ENCODE measurements around the gene SSB. TPM values are rescaled to one million over a fixed set of nuclear protein-coding genes. Genes with fewer than 3 reads are reported as not detected.
A peak's percentile ranks its signal among the peaks of the same experiment; 100 is the strongest.

SSB gene
- total RNA-seq (2021; ENCODE audit: unreplicated experiment): 119 TPM
- polyA plus RNA-seq (2012; ENCODE audit: insufficient read length): 73.2 TPM
- Bru-seq, nascent RNA: percentile 90 among the genes with signal in this experiment
- BruChase-seq, experiment 1, labeled RNA remaining after a 2-hour chase: percentile 95 among the genes with signal in this experiment
- percentile 98 among the genes with signal in this experiment for BruChase-seq, experiment 2, labeled RNA remaining after a 6-hour chase
- long read RNA-seq, transcript SSB-201 (12 exons, 1,709 nt): major isoform, 84 of 118 reads
- long read RNA-seq, partial matches to known transcripts: 28 of 118 reads
- long read RNA-seq, other reads (novel, unspliced or antisense): 6 of 118 reads

- no TSS peak for BruUV-seq (replicated peaks)
- in situ Hi-C loops (cut with HindIII; ENCODE audit: low pct_unique_long_range_greater_than_20kb, low sequenced_read_pairs): no loop called here
- POLR2A ChIA-PET: interaction anchor here (0.5 to 0.6 kb wide), 2 partner anchors 310 to 592 kb away, joined by 5 to 8 read pairs; no protein-coding TSS in a partner anchor
Observed at GRCh38 chr2:169798718-169799592, at the start of gene SSB. Gene SSB (plus strand): TSS chr2:169798871. CDS start chr2:169800961, 2,090 bp downstream.

GRCh38 chr2:169752752-169753151, 45.9 kb upstream of the SSB start:
- no peak for DNase-seq (ENCODE audit: low read depth, low spot score)
- H3K36me3 ChIP-seq (ENCODE audit: control insufficient read depth, insufficient read depth, low read length): no peaks in the 10 kb centered on the region
- no TSS peak for BruUV-seq (replicated peaks)
- no peaks in the 10 kb centered on the region for H3K9me3 ChIP-seq (ENCODE audit: control insufficient read depth, insufficient read depth, low read depth, low read length)
- in situ Hi-C loops (cut with HindIII; ENCODE audit: low pct_unique_long_range_greater_than_20kb, low sequenced_read_pairs) (no loop called here), intact Hi-C loops (cut with micrococcal nuclease; ENCODE audit: unreplicated experiment) (no loop called here)
- ATAC-seq: no peak
- no peak for TF ChIP-seq POLR2AphosphoS5 (IDR thresholded peaks at IDR 0.05; ENCODE audit: low read depth, low read length)
- TF ChIP-seq, protein P1, sequence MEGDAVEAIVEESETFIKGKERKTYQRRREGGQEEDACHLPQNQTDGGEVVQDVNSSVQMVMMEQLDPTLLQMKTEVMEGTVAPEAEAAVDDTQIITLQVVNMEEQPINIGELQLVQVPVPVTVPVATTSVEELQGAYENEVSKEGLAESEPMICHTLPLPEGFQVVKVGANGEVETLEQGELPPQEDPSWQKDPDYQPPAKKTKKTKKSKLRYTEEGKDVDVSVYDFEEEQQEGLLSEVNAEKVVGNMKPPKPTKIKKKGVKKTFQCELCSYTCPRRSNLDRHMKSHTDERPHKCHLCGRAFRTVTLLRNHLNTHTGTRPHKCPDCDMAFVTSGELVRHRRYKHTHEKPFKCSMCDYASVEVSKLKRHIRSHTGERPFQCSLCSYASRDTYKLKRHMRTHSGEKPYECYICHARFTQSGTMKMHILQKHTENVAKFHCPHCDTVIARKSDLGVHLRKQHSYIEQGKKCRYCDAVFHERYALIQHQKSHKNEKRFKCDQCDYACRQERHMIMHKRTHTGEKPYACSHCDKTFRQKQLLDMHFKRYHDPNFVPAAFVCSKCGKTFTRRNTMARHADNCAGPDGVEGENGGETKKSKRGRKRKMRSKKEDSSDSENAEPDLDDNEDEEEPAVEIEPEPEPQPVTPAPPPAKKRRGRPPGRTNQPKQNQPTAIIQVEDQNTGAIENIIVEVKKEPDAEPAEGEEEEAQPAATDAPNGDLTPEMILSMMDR (IDR thresholded peaks at IDR 0.05): no peak
- TF ChIP-seq, protein P2, sequence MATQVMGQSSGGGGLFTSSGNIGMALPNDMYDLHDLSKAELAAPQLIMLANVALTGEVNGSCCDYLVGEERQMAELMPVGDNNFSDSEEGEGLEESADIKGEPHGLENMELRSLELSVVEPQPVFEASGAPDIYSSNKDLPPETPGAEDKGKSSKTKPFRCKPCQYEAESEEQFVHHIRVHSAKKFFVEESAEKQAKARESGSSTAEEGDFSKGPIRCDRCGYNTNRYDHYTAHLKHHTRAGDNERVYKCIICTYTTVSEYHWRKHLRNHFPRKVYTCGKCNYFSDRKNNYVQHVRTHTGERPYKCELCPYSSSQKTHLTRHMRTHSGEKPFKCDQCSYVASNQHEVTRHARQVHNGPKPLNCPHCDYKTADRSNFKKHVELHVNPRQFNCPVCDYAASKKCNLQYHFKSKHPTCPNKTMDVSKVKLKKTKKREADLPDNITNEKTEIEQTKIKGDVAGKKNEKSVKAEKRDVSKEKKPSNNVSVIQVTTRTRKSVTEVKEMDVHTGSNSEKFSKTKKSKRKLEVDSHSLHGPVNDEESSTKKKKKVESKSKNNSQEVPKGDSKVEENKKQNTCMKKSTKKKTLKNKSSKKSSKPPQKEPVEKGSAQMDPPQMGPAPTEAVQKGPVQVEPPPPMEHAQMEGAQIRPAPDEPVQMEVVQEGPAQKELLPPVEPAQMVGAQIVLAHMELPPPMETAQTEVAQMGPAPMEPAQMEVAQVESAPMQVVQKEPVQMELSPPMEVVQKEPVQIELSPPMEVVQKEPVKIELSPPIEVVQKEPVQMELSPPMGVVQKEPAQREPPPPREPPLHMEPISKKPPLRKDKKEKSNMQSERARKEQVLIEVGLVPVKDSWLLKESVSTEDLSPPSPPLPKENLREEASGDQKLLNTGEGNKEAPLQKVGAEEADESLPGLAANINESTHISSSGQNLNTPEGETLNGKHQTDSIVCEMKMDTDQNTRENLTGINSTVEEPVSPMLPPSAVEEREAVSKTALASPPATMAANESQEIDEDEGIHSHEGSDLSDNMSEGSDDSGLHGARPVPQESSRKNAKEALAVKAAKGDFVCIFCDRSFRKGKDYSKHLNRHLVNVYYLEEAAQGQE (IDR thresholded peaks at IDR 0.05; ENCODE audit: insufficient read depth in 1 of 2, low read depth in 2 of 2, low read length in 1 of 2): no peak
- TF ChIP-seq TCF7L2 (IDR thresholded peaks at IDR 0.05; ENCODE audit: low read depth, low read length): no peak
- no peak for TF ChIP-seq SIN3A (IDR thresholded peaks at IDR 0.05; ENCODE audit: borderline replicate concordance, insufficient read depth, low read depth, low read length)
- H3K4me1 ChIP-seq (ENCODE audit: control insufficient read depth, insufficient read depth, low read length): no peaks in the 10 kb centered on the region
- H3K27me3 ChIP-seq (ENCODE audit: control insufficient read depth, insufficient read depth, low read length): no peaks in the 10 kb centered on the region
- H3K27ac ChIP-seq (ENCODE audit: low read length): no peak overlapping the region
- no peak overlapping the region for H3K4me3 ChIP-seq (ENCODE audit: low read depth in 2 of 2, low read length in 2 of 2)
- ChIA-PET CTCF (no interaction called here), POLR2A (no interaction called here)

More at GRCh38 chr2:169798718-169799592, at the start of gene SSB:
- peak within 1 kb of the TSS; percentile 92 to 94 for H3K4me3 ChIP-seq (ENCODE audit: low read depth in 2 of 2, low read length in 2 of 2)
- TF ChIP-seq, protein P2 (IDR thresholded peaks at IDR 0.05; ENCODE audit: insufficient read depth in 1 of 2, low read depth in 2 of 2, low read length in 1 of 2): 0 out of 4 replicates have a peak, but pooled peaks of 1 of the 2 experiments have one; percentile 29
- TF ChIP-seq, protein P1 (IDR thresholded peaks at IDR 0.05): no peak
- TF ChIP-seq TCF7L2 (IDR thresholded peaks at IDR 0.05; ENCODE audit: low read depth, low read length): no peak
- TF ChIP-seq POLR2AphosphoS5 (IDR thresholded peaks at IDR 0.05; ENCODE audit: low read depth, low read length): peak; percentile 97
- TF ChIP-seq SIN3A (IDR thresholded peaks at IDR 0.05; ENCODE audit: borderline replicate concordance, insufficient read depth, low read depth, low read length): peak; percentile 75; the same call in 1 of the 2 replicates
- H3K36me3 ChIP-seq (ENCODE audit: control insufficient read depth, insufficient read depth, low read length): peaks cover 22% of the 10 kb centered on the region
- intact Hi-C loops (cut with micrococcal nuclease; ENCODE audit: unreplicated experiment): no loop called here
- peak; percentile 100 for ATAC-seq
- H3K9me3 ChIP-seq (ENCODE audit: control insufficient read depth, insufficient read depth, low read depth, low read length): no peaks in the 10 kb centered on the region
- H3K27ac ChIP-seq (ENCODE audit: low read length): peak within 1 kb of the TSS; percentile 97
- CTCF ChIA-PET: interaction anchor here (0.7 kb wide), 1 partner anchor 15 kb away, joined by 8 read pairs; no protein-coding TSS in a partner anchor
- peaks cover 4% of the 10 kb centered on the region; the same call in 1 of the 2 replicates for H3K4me1 ChIP-seq (ENCODE audit: control insufficient read depth, insufficient read depth, low read length)
- no peaks in the 10 kb centered on the region for H3K27me3 ChIP-seq (ENCODE audit: control insufficient read depth, insufficient read depth, low read length)
- DNase-seq (ENCODE audit: low read depth, low spot score): no peak
